ENCODE results near the gene SLC29A3.
"Not testable (repeated sequence)": the region's sequence is repeated elsewhere in the genome, so short reads cannot be mapped to it uniquely, and the experiment has no call there.

SLC29A3 gene

GRCh38 chr10:71354776-71355175, 35.7 kb downstream of the SLC29A3 start:
- in situ Hi-C loops (cut with MboI; ENCODE audit: low sequenced_read_pairs, unreplicated experiment) = no loop called here
- DNase-seq (ENCODE audit: low spot score) = no peak
- TF ChIP-seq CTCF (IDR thresholded peaks at IDR 0.05; ENCODE audit: borderline replicate concordance, control extremely low read depth, extremely low read depth, insufficient read depth, missing control alignments) = no peak

- no peak for DNase-seq (ENCODE audit: low spot score)
- no peak for TF ChIP-seq CTCF (IDR thresholded peaks at IDR 0.05; ENCODE audit: borderline replicate concordance, control extremely low read depth, extremely low read depth, insufficient read depth, missing control alignments)
- in situ Hi-C loops (cut with MboI; ENCODE audit: low sequenced_read_pairs, unreplicated experiment) = no loop called here
Observed at GRCh38 chr10:71355886-71356285, 36.8 kb downstream of the SLC29A3 start.

GRCh38 chr10:71357792-71358265, 38.8 kb downstream of the SLC29A3 start:
- in situ Hi-C loops (cut with MboI; ENCODE audit: low sequenced_read_pairs, unreplicated experiment) = no loop called here
- DNase-seq (ENCODE audit: low spot score) = no peak
- no peak for TF ChIP-seq CTCF (IDR thresholded peaks at IDR 0.05; ENCODE audit: borderline replicate concordance, control extremely low read depth, extremely low read depth, insufficient read depth, missing control alignments)

- in situ Hi-C loops (cut with MboI; ENCODE audit: low sequenced_read_pairs, unreplicated experiment) = no loop called here
- DNase-seq (ENCODE audit: low spot score) = no peak
- TF ChIP-seq CTCF (IDR thresholded peaks at IDR 0.05; ENCODE audit: borderline replicate concordance, control extremely low read depth, extremely low read depth, insufficient read depth, missing control alignments) = no peak
Observed at GRCh38 chr10:71358277-71358676, 39.2 kb downstream of the SLC29A3 start.

GRCh38 chr10:71358906-71359305, 39.8 kb downstream of the SLC29A3 start:
- DNase-seq (ENCODE audit: low spot score); in situ Hi-C loops (cut with MboI; ENCODE audit: low sequenced_read_pairs, unreplicated experiment): not testable (repeated sequence)

- TF ChIP-seq CTCF (IDR thresholded peaks at IDR 0.05; ENCODE audit: borderline replicate concordance, control extremely low read depth, extremely low read depth, insufficient read depth, missing control alignments) = no peak
- peak; percentile 82 for DNase-seq (ENCODE audit: low spot score)
- in situ Hi-C loops (cut with MboI; ENCODE audit: low sequenced_read_pairs, unreplicated experiment) = no loop called here
Observed at GRCh38 chr10:71359364-71360046, 40.4 kb downstream of the SLC29A3 start.

- no peak for TF ChIP-seq CTCF (IDR thresholded peaks at IDR 0.05; ENCODE audit: borderline replicate concordance, control extremely low read depth, extremely low read depth, insufficient read depth, missing control alignments)
- no peak for DNase-seq (ENCODE audit: low spot score)
- in situ Hi-C loops (cut with MboI; ENCODE audit: low sequenced_read_pairs, unreplicated experiment) = no loop called here
Observed at GRCh38 chr10:71360735-71361134, 41.7 kb downstream of the SLC29A3 start.

Measured in GM13976 (cell line).